A549 (cell line): ENCODE results near the gene IGIP. TPM values are rescaled to one million over a fixed set of nuclear protein-coding genes. Genes with fewer than 3 reads are reported as not detected.
A peak's percentile ranks its signal among the peaks of the same experiment; 100 is the strongest.

Experiments used
- ATAC-seq, 2 experiments: fragments of 200-7000 bp in 1 of 2; fragments of >200 bp in 1 of 2; cut with Nextera tagmentation in 1 of 2; cut with Tn5 transposase in 1 of 2; 3 replicates each; pipeline versions ENCODE4 v1.8.0 to v1.9.1; 2018 to 2020; ENCODE audit warnings: mild to moderate bottlenecking in 1 of 2, moderate library complexity in 1 of 2
- CTCF ChIA-PET: fragments of 300-600 bp; sonication (Branson Sonifier 250); formaldehyde crosslinking; extraction: SDS; loops from one replicate; lab custom pipeline; 2021; ENCODE audit warnings: antibody characterized with exemption, inconsistent platforms; lab: Yijun Ruan, JAX
- POLR2A ChIA-PET: fragments of 350-600 bp; formaldehyde crosslinking; extraction: SDS; loops from one replicate; lab custom pipeline; 2021; ENCODE audit warnings: antibody characterized with exemption, inconsistent platforms; lab: Yijun Ruan, JAX
- DNase-seq, 2 experiments: peaks; one replicate each; pipeline versions ENCODE4 v3.0.0 to v3.0.0-alpha.2; 2011 to 2016; ENCODE audit warnings: low read depth in 1 of 2, low spot score in 1 of 2
- FAIRE-seq: peaks from 2 replicates; lab custom pipeline; 2011; peaks lifted over from hg19 to GRCh38; lab: Jason Lieb, UNC
- H3K27ac ChIP-seq, 2 experiments: fragments of >200 bp; sonication (Bioruptor Twin); formaldehyde crosslinking; 3 replicates each; pipeline ENCODE4 v1.5.1; 2016 to 2017
- H3K4me1 ChIP-seq: fragments of >200 bp; sonication (Bioruptor Twin); formaldehyde crosslinking; 3 replicates; pipeline ENCODE4 v1.6.1; 2016
- H3K4me2 ChIP-seq: fragments of >200 bp; sonication (Bioruptor Twin); formaldehyde crosslinking; 3 replicates; pipeline ENCODE4 v1.6.1; 2016
- H3K4me3 ChIP-seq: fragments of >200 bp; sonication (Bioruptor Twin); formaldehyde crosslinking; 3 replicates; pipeline ENCODE4 v1.5.1; 2016
- H3K9me3 ChIP-seq: fragments of >200 bp; sonication (Bioruptor Twin); formaldehyde crosslinking; 3 replicates; pipeline ENCODE4 v1.6.1; 2016
- BHLHE40 ChIP-seq: IDR thresholded peaks from 2 replicates; pipeline ENCODE4 v1.6.1; 2012; ENCODE audit warnings: low read depth, low read length, inconsistent platforms
- CBX2 ChIP-seq: fragments of 200-600 bp; sonication (generic); IDR thresholded peaks from 2 replicates; pipeline ENCODE4 v1.6.1; 2016; ENCODE audit warnings: low read depth, mild to moderate bottlenecking, borderline replicate concordance
- CEBPB ChIP-seq, 2 experiments: fragments of >200 bp in 1 of 2; sonication (Bioruptor Twin) in 1 of 2; formaldehyde crosslinking in 1 of 2; IDR thresholded peaks; 2 replicates each; pipeline ENCODE4 v1.6.1; 2012 to 2016
- CHD2 ChIP-seq: fragments of 150-350 bp; IDR thresholded peaks from 2 replicates; pipeline ENCODE4 v1.6.1; 2014; ENCODE audit warnings: low read length; ENCODE audit not compliant: partially characterized antibody
- CHD4 ChIP-seq: fragments of 200-600 bp; sonication (generic); IDR thresholded peaks from 2 replicates; pipeline ENCODE4 v1.6.1; 2016; ENCODE audit warnings: antibody characterized with exemption, mild to moderate bottlenecking, borderline replicate concordance
- EHF ChIP-seq: fragments of 250-450 bp; sonication (Bioruptor Pico); IDR thresholded peaks from 2 replicates; pipeline ENCODE4 v1.5.0; 2020; ENCODE audit warnings: mild to moderate bottlenecking
- EHMT2 ChIP-seq: fragments of 200-600 bp; sonication (generic); IDR thresholded peaks from 2 replicates; pipeline ENCODE4 v1.6.1; 2016; ENCODE audit warnings: antibody characterized with exemption, low read depth, mild to moderate bottlenecking, moderate library complexity
- EP300 ChIP-seq, 2 experiments: fragments of >200 bp; sonication (Bioruptor Twin); formaldehyde crosslinking; IDR thresholded peaks; 2 replicates in 1 of 2; 3 replicates in 1 of 2; pipeline ENCODE4 v1.6.1; 2016 to 2017
- HEYL ChIP-seq: fragments of 250-450 bp; sonication (Bioruptor Pico); IDR thresholded peaks from 2 replicates; pipeline ENCODE4 v1.8.0; 2021; ENCODE audit warnings: mild to moderate bottlenecking, moderate library complexity
- HOXA7 ChIP-seq: fragments of 250-450 bp; sonication (Bioruptor Pico); IDR thresholded peaks from 2 replicates; pipeline ENCODE4 v1.5.0; 2020; ENCODE audit warnings: mild to moderate bottlenecking, moderate library complexity
- HOXB5 ChIP-seq: fragments of 250-450 bp; sonication (Bioruptor Pico); IDR thresholded peaks from 2 replicates; pipeline ENCODE4 v1.5.0; 2020; ENCODE audit warnings: mild to moderate bottlenecking, moderate library complexity
- JUN ChIP-seq, 2 experiments: fragments of >200 bp; sonication (Bioruptor Twin); formaldehyde crosslinking; IDR thresholded peaks; 2 replicates in 1 of 2; 3 replicates in 1 of 2; pipeline ENCODE4 v1.6.1; 2016 to 2017
- JUNB ChIP-seq: fragments of >200 bp; sonication (Bioruptor Twin); formaldehyde crosslinking; IDR thresholded peaks from 2 replicates; pipeline ENCODE4 v1.6.1; 2016
- KDM1A ChIP-seq: fragments of 200-600 bp; sonication (generic); IDR thresholded peaks from 2 replicates; pipeline ENCODE4 v1.6.1; 2016; ENCODE audit warnings: low read depth, mild to moderate bottlenecking
- KDM5A ChIP-seq: fragments of 200-600 bp; sonication (generic); IDR thresholded peaks from 2 replicates; pipeline ENCODE4 v1.6.1; 2016; ENCODE audit warnings: antibody characterized with exemption, mild to moderate bottlenecking
- MAFK ChIP-seq: fragments of 450-650 bp; IDR thresholded peaks from 2 replicates; pipeline ENCODE4 v1.6.1; 2014; ENCODE audit not compliant: partially characterized antibody
- MAZ ChIP-seq: fragments of 150-350 bp; IDR thresholded peaks from 2 replicates; pipeline ENCODE4 v1.6.1; 2014; ENCODE audit warnings: antibody characterized with exemption, low read depth, low read length, borderline replicate concordance
- MYC ChIP-seq: IDR thresholded peaks from 2 replicates; pipeline ENCODE4 v1.6.1; 2012; ENCODE audit warnings: mild to moderate bottlenecking, inconsistent platforms, low read length, improper control_type of control experiment, borderline replicate concordance
- NFE2L2 ChIP-seq: fragments of 150-350 bp; conservative IDR thresholded peaks from 2 replicates; pipeline ENCODE4 v1.6.1; 2014; ENCODE audit warnings: low read length
- RAD21 ChIP-seq, 2 experiments: fragments of >200 bp in 1 of 2; sonication (Bioruptor Twin) in 1 of 2; formaldehyde crosslinking in 1 of 2; IDR thresholded peaks in 1 of 2; conservative IDR thresholded peaks in 1 of 2; 2 replicates in 1 of 2; 3 replicates in 1 of 2; pipeline ENCODE4 v1.6.1; 2012 to 2018; ENCODE audit warnings: inconsistent platforms in 1 of 2
- RARB ChIP-seq: fragments of 250-450 bp; sonication (Bioruptor Pico); IDR thresholded peaks from 2 replicates; pipeline ENCODE4 v1.8.0; 2021; ENCODE audit warnings: mild to moderate bottlenecking, moderate library complexity
- RCOR1 ChIP-seq: fragments of 150-350 bp; IDR thresholded peaks from 2 replicates; pipeline ENCODE4 v1.6.1; 2014; ENCODE audit warnings: antibody characterized with exemption, low read length, low read depth
- RFX5 ChIP-seq: fragments of 450-650 bp; IDR thresholded peaks from 2 replicates; pipeline ENCODE4 v1.7.1; 2014; ENCODE audit warnings: antibody characterized with exemption, mild to moderate bottlenecking, moderate library complexity
- TFCP2L1 ChIP-seq: fragments of 250-450 bp; sonication (Bioruptor Pico); IDR thresholded peaks from 2 replicates; pipeline ENCODE4 v1.5.0; 2021; ENCODE audit warnings: mild to moderate bottlenecking
- ZC3H11A ChIP-seq: fragments of 450-650 bp; IDR thresholded peaks from 2 replicates; pipeline ENCODE4 v1.6.1; 2014; ENCODE audit warnings: antibody characterized with exemption, mild to moderate bottlenecking
- ZSCAN20 ChIP-seq: fragments of 250-450 bp; sonication (Bioruptor Pico); IDR thresholded peaks from 2 replicates; pipeline ENCODE4 v1.8.0; 2022; ENCODE audit warnings: mild to moderate bottlenecking, moderate library complexity
- WGBS: methylation state at CpG from one replicate; pipeline ENCODE4 v1.1.6; 2017; ENCODE audit errors: missing lambda C conversion rate; 5-methylcytosine and 5-hydroxymethylcytosine counted together
- polyA plus RNA-seq, 4 experiments: library from polyadenylated mRNA; depleted of rRNA in 3 of 4; stranded (reverse); fragments of >200 nt; fragmentation: RNase III in 1 of 4; extraction: RNeasy Plus Mini Kit Qiagen cat#74134 plus additional on column Dnase treatment in 1 of 4; gene quantifications; 2 replicates in 3 of 4; 3 replicates in 1 of 4; pipeline ENCODE4 v1.2.3, GENCODE V29; 2011 to 2017
- TF ChIP-seq, protein P1 (sequence below): IDR thresholded peaks from 2 replicates; pipeline ENCODE4 v1.6.1; 2012; ENCODE audit warnings: low read depth, borderline replicate concordance
- TF ChIP-seq, protein P2 (sequence below): fragments of 450-650 bp; IDR thresholded peaks from 2 replicates; pipeline ENCODE4 v1.6.1; 2014; ENCODE audit warnings: antibody characterized with exemption
- TF ChIP-seq, protein P3 (sequence below): fragments of >200 bp; sonication (Bioruptor Twin); formaldehyde crosslinking; IDR thresholded peaks from 3 replicates; pipeline ENCODE4 v1.5.1; 2016
- TF ChIP-seq, protein P4 (sequence below): IDR thresholded peaks from 2 replicates; pipeline ENCODE4 v1.6.1; 2012

The IGIP gene
- polyA plus RNA-seq, 2 of the 4 experiments (the other 2 are of a cell fraction) = 0.81 to 1.6 TPM

DNA sequence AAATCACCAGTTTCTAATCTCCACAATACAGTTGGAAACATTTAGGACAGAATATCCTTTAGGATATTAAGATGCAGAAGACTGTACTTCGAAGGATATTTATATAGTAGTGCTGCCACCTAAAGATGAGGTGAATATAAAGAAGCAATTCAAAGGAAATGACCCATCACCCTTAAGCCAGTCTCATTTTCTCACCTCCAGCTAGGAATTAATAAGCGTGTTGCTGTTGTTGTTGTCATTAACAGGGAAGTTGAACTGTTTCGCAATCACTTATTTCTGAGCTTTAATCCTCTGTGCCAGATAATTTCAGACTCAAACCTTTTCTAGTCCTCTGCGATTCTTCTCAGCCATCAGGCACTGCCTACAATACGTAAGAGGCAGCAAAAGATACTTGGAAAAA is 19.6 kb upstream of the IGIP start:
- POLR2A ChIA-PET = no interaction called here

DNA sequence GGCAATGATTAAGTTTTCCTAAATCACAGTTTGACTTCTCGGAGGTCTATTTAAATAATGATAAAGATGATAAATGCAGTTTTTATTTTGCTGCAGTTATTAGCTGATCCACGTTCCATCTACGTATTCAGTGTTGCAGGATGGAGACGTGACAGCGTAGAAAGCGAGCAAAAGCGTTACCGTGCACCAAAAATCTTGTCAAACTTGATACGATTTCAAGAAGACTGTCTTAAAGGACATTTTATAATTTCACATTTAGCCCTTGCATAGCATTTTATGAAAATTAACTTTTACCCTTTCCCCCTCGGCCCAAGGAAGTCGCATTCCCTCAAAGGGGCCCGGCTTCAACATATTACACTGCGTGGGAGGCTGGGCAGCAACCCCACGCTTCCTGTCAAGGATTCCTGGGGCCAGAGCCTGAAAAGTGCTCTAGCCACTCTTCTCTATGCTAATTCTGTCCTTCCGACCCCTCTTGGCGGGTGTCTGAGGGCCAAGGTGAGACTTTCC is 18.9 kb upstream of the IGIP start:
- H3K9me3 ChIP-seq = no peaks in the 10 kb centered on the region
- CTCF ChIA-PET = interaction anchor here (1.0 to 3.2 kb wide), 11 partner anchors 8 to 62 kb away, joined by 3 to 13 read pairs (median 5); no protein-coding TSS in a partner anchor
- peak overlapping the region; percentile 84 for H3K4me2 ChIP-seq
- peaks cover 19% of the 10 kb centered on the region for H3K4me1 ChIP-seq
- ATAC-seq (no peak; a peak in 1 of 6 replicates), FAIRE-seq (no peak)
- peak overlapping the region; percentile 82 for H3K4me3 ChIP-seq
- TF ChIP-seq BHLHE40 = no peak
- TF ChIP-seq RFX5 = no peak
- TF ChIP-seq TFCP2L1 (CRISPR knock-in tag) = no peak
- no peak for TF ChIP-seq HEYL (CRISPR knock-in tag)
- TF ChIP-seq HOXA7 = no peak
- TF ChIP-seq RARB (CRISPR knock-in tag) = no peak
- no peak for TF ChIP-seq CBX2
- TF ChIP-seq KDM1A = no peak
- no peak for TF ChIP-seq MAZ
- TF ChIP-seq, all 56 proteins: peak for 0
- POLR2A ChIA-PET = interaction anchor here (0.7 to 1.8 kb wide), 9 partner anchors 9 to 62 kb away, joined by 3 to 19 read pairs (median 3); no protein-coding TSS in a partner anchor
- no peak for DNase-seq
- 88% methylated on average over 16 of the region's 16 CpGs for WGBS
- peak overlapping the region; percentile 77 to 97 for H3K27ac ChIP-seq

More for the DNA sequence above, 19.6 kb upstream of the IGIP start:
- TF ChIP-seq EHMT2 (no peak), CEBPB (IDR thresholded peaks at IDR 0.05) (peak; percentile 85), RAD21 (conservative IDR thresholded peaks at IDR 0.05 in 1 of 2, IDR thresholded peaks at IDR 0.05 in 1 of 2) (peak; percentile 10 to 21; a peak in 1 of 5 replicates), HOXA7 (no peak), KDM5A (no peak)
- Histone ChIP-seq H3K9me3 (no peaks in the 10 kb centered on the region), H3K4me3 (no peak overlapping the region), H3K4me2 (no peak overlapping the region), H3K4me1 (peaks cover 19% of the 10 kb centered on the region), H3K27ac (no peak overlapping the region)
- no peak for DNase-seq
- WGBS = 76% methylated on average over 5 of the region's 5 CpGs
- FAIRE-seq = no peak
- ATAC-seq = no peak
- CTCF ChIA-PET = interaction anchor here (0.9 to 2.2 kb wide), 9 partner anchors 10 to 62 kb away, joined by 3 to 13 read pairs (median 4); no protein-coding TSS in a partner anchor

DNA sequence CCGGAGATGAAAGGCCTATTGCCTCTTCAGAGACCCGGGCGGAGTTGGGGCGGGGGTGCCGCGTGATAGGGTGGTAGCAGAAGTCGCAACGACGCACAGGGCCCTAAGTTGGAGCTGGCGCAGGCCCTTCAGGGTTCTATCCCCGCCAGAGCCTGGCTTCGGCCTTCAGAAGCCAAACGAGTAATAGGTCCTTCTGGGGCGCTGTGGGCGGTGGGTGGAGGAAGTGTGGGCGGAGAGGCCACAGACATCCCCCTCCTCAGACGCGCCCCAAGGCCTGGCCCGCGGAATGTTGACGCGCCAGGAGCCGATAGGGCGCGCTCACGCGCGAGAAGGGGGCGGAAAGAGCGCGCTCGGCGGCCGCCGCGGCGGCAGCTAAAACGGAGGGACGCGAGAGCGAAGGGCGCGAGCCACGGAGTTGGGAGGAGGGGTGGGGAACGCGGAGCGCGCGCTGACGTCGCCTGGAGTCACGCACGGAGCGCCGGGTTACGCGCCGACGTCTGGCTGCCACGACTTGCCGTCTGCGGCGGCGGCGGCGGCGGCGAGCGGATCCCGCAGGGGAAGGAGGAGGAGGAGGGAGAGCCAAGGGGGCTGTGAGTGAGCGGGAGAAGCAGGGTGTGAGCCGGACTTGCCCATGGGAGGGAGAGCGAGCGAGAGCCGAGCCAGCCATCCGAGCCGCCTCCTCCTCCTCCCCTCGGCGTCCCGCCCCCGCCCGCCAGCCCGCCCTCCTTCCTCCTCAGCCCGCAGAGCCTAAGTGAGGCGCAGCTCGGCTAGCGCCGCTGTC is 18.2 kb upstream of the IGIP start:
- POLR2A ChIA-PET = interaction anchor here (0.6 to 1.8 kb wide), 20 partner anchors 8 to 1752 kb away, joined by 3 to 19 read pairs (median 4); partner anchors contain the start of gene NRG2
- peak; percentile 92 to 94 for ATAC-seq
- Histone ChIP-seq H3K4me2 (peak overlapping the region; percentile 98), H3K27ac (peak overlapping the region; percentile 77 to 97), H3K4me3 (peak overlapping the region; percentile 82), H3K9me3 (no peaks in the 10 kb centered on the region), H3K4me1 (peaks cover 20% of the 10 kb centered on the region)
- peak; percentile 92 to 95 for DNase-seq
- CTCF ChIA-PET = interaction anchor here (1.0 to 3.2 kb wide), 8 partner anchors 9 to 49 kb away, joined by 3 to 12 read pairs (median 4); no protein-coding TSS in a partner anchor
- FAIRE-seq = no peak
- WGBS = 4% methylated on average over 49 of the region's 88 CpGs
- TF ChIP-seq TFCP2L1 (CRISPR knock-in tag) = peak; percentile 84
- TF ChIP-seq, protein P1, sequence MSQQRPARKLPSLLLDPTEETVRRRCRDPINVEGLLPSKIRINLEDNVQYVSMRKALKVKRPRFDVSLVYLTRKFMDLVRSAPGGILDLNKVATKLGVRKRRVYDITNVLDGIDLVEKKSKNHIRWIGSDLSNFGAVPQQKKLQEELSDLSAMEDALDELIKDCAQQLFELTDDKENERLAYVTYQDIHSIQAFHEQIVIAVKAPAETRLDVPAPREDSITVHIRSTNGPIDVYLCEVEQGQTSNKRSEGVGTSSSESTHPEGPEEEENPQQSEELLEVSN = peak; percentile 83
- TF ChIP-seq ZSCAN20 (CRISPR knock-in tag) = no peak
- TF ChIP-seq, protein P2, sequence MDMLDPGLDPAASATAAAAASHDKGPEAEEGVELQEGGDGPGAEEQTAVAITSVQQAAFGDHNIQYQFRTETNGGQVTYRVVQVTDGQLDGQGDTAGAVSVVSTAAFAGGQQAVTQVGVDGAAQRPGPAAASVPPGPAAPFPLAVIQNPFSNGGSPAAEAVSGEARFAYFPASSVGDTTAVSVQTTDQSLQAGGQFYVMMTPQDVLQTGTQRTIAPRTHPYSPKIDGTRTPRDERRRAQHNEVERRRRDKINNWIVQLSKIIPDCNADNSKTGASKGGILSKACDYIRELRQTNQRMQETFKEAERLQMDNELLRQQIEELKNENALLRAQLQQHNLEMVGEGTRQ = no peak
- TF ChIP-seq EHF (CRISPR knock-in tag) = 0 out of 2 replicates have a peak, but pooled peaks have one; percentile 49
- peak; percentile 29 for TF ChIP-seq CHD2
- no peak for TF ChIP-seq EP300 (IDR thresholded peaks at IDR 0.05)
- no peak for TF ChIP-seq MAFK
- no peak for TF ChIP-seq RARB (CRISPR knock-in tag)
- TF ChIP-seq HOXB5 (CRISPR knock-in tag) = no peak
- TF ChIP-seq JUNB = no peak
- no peak for TF ChIP-seq CEBPB (IDR thresholded peaks at IDR 0.05)
- no peak for TF ChIP-seq EHMT2
- no peak for TF ChIP-seq ZC3H11A
- peak; percentile 83 to 94 for TF ChIP-seq JUN (IDR thresholded peaks at IDR 0.05)
- TF ChIP-seq, protein P3, sequence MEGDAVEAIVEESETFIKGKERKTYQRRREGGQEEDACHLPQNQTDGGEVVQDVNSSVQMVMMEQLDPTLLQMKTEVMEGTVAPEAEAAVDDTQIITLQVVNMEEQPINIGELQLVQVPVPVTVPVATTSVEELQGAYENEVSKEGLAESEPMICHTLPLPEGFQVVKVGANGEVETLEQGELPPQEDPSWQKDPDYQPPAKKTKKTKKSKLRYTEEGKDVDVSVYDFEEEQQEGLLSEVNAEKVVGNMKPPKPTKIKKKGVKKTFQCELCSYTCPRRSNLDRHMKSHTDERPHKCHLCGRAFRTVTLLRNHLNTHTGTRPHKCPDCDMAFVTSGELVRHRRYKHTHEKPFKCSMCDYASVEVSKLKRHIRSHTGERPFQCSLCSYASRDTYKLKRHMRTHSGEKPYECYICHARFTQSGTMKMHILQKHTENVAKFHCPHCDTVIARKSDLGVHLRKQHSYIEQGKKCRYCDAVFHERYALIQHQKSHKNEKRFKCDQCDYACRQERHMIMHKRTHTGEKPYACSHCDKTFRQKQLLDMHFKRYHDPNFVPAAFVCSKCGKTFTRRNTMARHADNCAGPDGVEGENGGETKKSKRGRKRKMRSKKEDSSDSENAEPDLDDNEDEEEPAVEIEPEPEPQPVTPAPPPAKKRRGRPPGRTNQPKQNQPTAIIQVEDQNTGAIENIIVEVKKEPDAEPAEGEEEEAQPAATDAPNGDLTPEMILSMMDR = peak; percentile 12; the same call in 1 of the 3 replicates
- no peak for TF ChIP-seq RCOR1
- TF ChIP-seq MYC = no peak
- TF ChIP-seq RAD21 (conservative IDR thresholded peaks at IDR 0.05 in 1 of 2, IDR thresholded peaks at IDR 0.05 in 1 of 2) = no peak
- TF ChIP-seq, protein P4, sequence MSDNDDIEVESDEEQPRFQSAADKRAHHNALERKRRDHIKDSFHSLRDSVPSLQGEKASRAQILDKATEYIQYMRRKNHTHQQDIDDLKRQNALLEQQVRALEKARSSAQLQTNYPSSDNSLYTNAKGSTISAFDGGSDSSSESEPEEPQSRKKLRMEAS = peak; percentile 72; the same call in 1 of the 2 replicates
- TF ChIP-seq NFE2L2 = no peak
- no peak for TF ChIP-seq CHD4
